SK-N-MC (cell line): ENCODE measurements around the gene KCNJ9.

Experiments used
- DNase-seq: peaks from one replicate; pipeline ENCODE4 v3.0.0-alpha.2; 2011; ENCODE audit warnings: low read depth, low spot score
- H3K27ac ChIP-seq: fragments of 200-600 bp; sonication (generic); 2 replicates; pipeline ENCODE4 v1.5.1; 2016; ENCODE audit warnings: mixed run types
- H3K36me3 ChIP-seq: fragments of 200-600 bp; sonication (generic); 2 replicates; pipeline ENCODE4 v1.6.1; 2017; ENCODE audit warnings: antibody characterized with exemption, low read length, mixed read lengths; ENCODE audit not compliant: insufficient read depth
- H3K4me3 ChIP-seq: fragments of 200-600 bp; sonication (generic); 2 replicates; pipeline ENCODE4 v1.5.1; 2016
- H3K9ac ChIP-seq: fragments of 200-600 bp; sonication (generic); 2 replicates; pipeline ENCODE4 v1.8.0; 2017; ENCODE audit warnings: mixed run types, mixed read lengths; ENCODE audit not compliant: insufficient read length
- H3K9me3 ChIP-seq: fragments of 200-600 bp; sonication (generic); 2 replicates; pipeline ENCODE4 v1.6.1; 2017; ENCODE audit warnings: low read depth, mild to moderate bottlenecking, antibody characterized with exemption, low read length, moderate library complexity, mixed read lengths
- EZH2 ChIP-seq: fragments of 200-600 bp; sonication (generic); IDR thresholded peaks from one replicate; pipeline ENCODE4 v1.6.1; 2017; ENCODE audit warnings: antibody characterized with exemption
- FOXP2 ChIP-seq: optimal IDR thresholded peaks from 2 replicates; pipeline ENCODE3; 2011; ENCODE audit warnings: mild to moderate bottlenecking, moderate library complexity; ENCODE audit not compliant: insufficient read depth; ENCODE audit errors: extremely low read length, control extremely low read depth
- POLR2AphosphoS5 ChIP-seq: IDR thresholded peaks from 2 replicates; pipeline ENCODE4 v1.6.1; 2012; ENCODE audit warnings: mild to moderate bottlenecking, low read depth, low read length, borderline replicate concordance

The KCNJ9 gene

GRCh38 chr1:160083968-160084770 lies 2.8 kb downstream of the KCNJ9 start:
- Histone ChIP-seq H3K4me3 (no peak overlapping the region), H3K9me3 (no peaks in the 10 kb centered on the region), H3K27ac (no peak overlapping the region), H3K36me3 (no peaks in the 10 kb centered on the region), H3K9ac (no peak overlapping the region)
- DNase-seq, result no peak
- no peak for TF ChIP-seq POLR2AphosphoS5
- no peak for TF ChIP-seq FOXP2
- no peak for TF ChIP-seq EZH2

DNA sequence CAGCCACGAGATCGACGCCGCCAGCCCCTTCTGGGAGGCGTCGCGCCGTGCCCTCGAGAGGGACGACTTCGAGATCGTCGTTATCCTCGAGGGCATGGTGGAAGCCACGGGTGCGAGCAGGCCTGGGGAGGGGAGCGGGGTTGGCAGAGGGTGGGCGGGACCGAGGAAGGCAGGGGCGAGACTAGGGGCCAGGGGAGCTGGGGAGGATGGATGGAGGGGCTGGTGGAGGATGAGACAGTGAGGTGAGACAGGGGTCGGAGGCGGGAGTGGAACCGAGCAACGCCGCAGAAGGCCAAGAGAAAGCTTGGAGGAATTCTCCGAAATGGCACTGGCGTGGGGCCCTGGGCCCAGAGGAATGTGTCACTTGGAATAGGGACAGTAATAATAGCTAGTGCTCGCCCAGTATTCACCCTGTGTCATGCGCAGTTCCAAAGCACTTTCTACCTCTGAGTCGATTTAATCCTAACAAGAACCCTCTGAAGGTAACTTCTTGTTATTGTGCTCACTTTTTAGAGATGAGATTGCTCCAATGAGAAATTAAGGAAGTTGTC lies 3.5 kb downstream of the KCNJ9 start:
- Histone ChIP-seq H3K4me3 (no peak overlapping the region), H3K9me3 (no peaks in the 10 kb centered on the region), H3K9ac (no peak overlapping the region), H3K27ac (no peak overlapping the region), H3K36me3 (no peaks in the 10 kb centered on the region)
- TF ChIP-seq FOXP2, result no peak
- TF ChIP-seq EZH2, result no peak
- DNase-seq, result no peak

GRCh38 chr1:160085686-160086455 lies 4.5 kb downstream of the KCNJ9 start:
- H3K9ac ChIP-seq, result no peak overlapping the region
- TF ChIP-seq POLR2AphosphoS5, result no peak
- no peak for TF ChIP-seq FOXP2
- no peak for TF ChIP-seq EZH2
- no peak for DNase-seq
- H3K4me3 ChIP-seq, result no peak overlapping the region
- no peaks in the 10 kb centered on the region for H3K36me3 ChIP-seq
- H3K27ac ChIP-seq, result no peak overlapping the region
- H3K9me3 ChIP-seq, result no peaks in the 10 kb centered on the region

- no peaks in the 10 kb centered on the region for H3K9me3 ChIP-seq
- H3K27ac ChIP-seq, result no peak overlapping the region
- no peak overlapping the region for H3K9ac ChIP-seq
- no peaks in the 10 kb centered on the region for H3K36me3 ChIP-seq
- no peak for TF ChIP-seq POLR2AphosphoS5
- TF ChIP-seq FOXP2, result no peak
- TF ChIP-seq EZH2, result no peak
- H3K4me3 ChIP-seq, result no peak overlapping the region
- no peak for DNase-seq
Observed at GRCh38 chr1:160086456-160086892, 5.1 kb downstream of the KCNJ9 start.

- Histone ChIP-seq H3K9me3 (no peaks in the 10 kb centered on the region), H3K36me3 (no peaks in the 10 kb centered on the region), H3K4me3 (no peak overlapping the region), H3K9ac (no peak overlapping the region), H3K27ac (no peak overlapping the region)
- DNase-seq, result no peak
- TF ChIP-seq EZH2, result no peak
- no peak for TF ChIP-seq FOXP2
- TF ChIP-seq POLR2AphosphoS5, result no peak
Observed at GRCh38 chr1:160087118-160087662, 5.9 kb downstream of the KCNJ9 start.

- no peaks in the 10 kb centered on the region for H3K9me3 ChIP-seq
- no peak for TF ChIP-seq EZH2
- no peak for TF ChIP-seq POLR2AphosphoS5
- TF ChIP-seq FOXP2, result no peak
- no peak overlapping the region for H3K27ac ChIP-seq
- H3K36me3 ChIP-seq, result no peaks in the 10 kb centered on the region
- no peak overlapping the region for H3K9ac ChIP-seq
- DNase-seq, result no peak
- H3K4me3 ChIP-seq, result no peak overlapping the region
Observed at GRCh38 chr1:160089883-160090282, 8.5 kb downstream of the KCNJ9 start.

DNA sequence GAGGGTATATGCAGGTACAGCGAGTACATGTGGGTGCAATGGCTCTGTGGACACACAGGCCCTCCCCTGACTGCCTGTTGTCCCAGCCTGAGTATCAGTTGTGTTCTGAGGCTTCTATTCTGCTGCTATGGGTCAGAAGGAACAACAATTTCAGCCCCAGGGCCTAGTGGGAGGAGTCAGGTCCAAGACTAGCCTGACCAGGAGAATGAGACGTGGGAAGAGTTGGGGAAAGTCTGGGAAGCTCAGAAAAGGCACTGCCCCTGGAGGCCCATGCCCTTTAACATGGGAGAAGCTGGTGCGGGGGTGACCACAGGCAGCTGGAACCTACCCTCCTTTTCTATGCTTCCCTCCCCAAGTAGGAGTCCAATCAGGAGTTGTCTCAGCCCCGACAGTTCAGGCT lies 9.4 kb downstream of the KCNJ9 start:
- no peak overlapping the region for H3K9ac ChIP-seq
- TF ChIP-seq POLR2AphosphoS5, result no peak
- H3K4me3 ChIP-seq, result no peak overlapping the region
- no peaks in the 10 kb centered on the region for H3K36me3 ChIP-seq
- H3K27ac ChIP-seq, result no peak overlapping the region
- H3K9me3 ChIP-seq, result no peaks in the 10 kb centered on the region
- DNase-seq, result no peak

- Histone ChIP-seq H3K36me3 (no peaks in the 10 kb centered on the region), H3K9ac (no peak overlapping the region), H3K27ac (no peak overlapping the region), H3K4me3 (no peak overlapping the region), H3K9me3 (no peaks in the 10 kb centered on the region)
- TF ChIP-seq EZH2, result no peak
- no peak for TF ChIP-seq POLR2AphosphoS5
- no peak for TF ChIP-seq FOXP2
- no peak for DNase-seq
Observed at GRCh38 chr1:160091666-160092223, 10.4 kb downstream of the KCNJ9 start.
